Measurements from ENCODE around the gene CCDC24. TPM values are rescaled to one million over a fixed set of nuclear protein-coding genes. Genes with fewer than 3 reads are reported as not detected.

CCDC24 gene
- polyA plus RNA-seq, 4 donors, result 5.8 to 35.1 (median 24.2) TPM

GRCh38 chr1:43975249-43975961 is 16.0 kb upstream of the CCDC24 start:
- Histone ChIP-seq H3K4me1 (ENCODE audit: control insufficient read depth in 3 of 3, insufficient read depth in 2 of 3, low read depth in 1 of 3, low read length in 2 of 3) (peaks cover 19 to 47% (median 20%) of the 10 kb centered on the region in 3 donors), H3K27me3 (ENCODE audit: control insufficient read depth in 3 of 3, insufficient read depth in 3 of 3, low read length in 3 of 3) (no peaks in the 10 kb centered on the region), H3K27ac (ENCODE audit: low read depth in 1 of 3, low read length in 2 of 3) (peak overlapping the region; percentile 85 to 93 (median 91)), H3K9me3 (ENCODE audit: control insufficient read depth in 2 of 2, insufficient read depth in 1 of 2, low read depth in 1 of 2, low read length in 1 of 2) (no peaks in the 10 kb centered on the region), H3K36me3 (ENCODE audit: control insufficient read depth in 3 of 3, insufficient read depth in 2 of 3, low read depth in 1 of 3, low read length in 3 of 3) (peaks cover 0 to 48% (median 3%) of the 10 kb centered on the region in 3 donors), H3K4me3 (ENCODE audit: low read depth in 1 of 3, low read length in 3 of 3) (peak overlapping the region; percentile 90 to 96 (median 90))
- DNase-seq (peak; percentile 43 to 68), FAIRE-seq (no peak)
- 1% methylated on average over 29 to 34 of the region's 34 CpGs for WGBS, 3 donors

GRCh38 chr1:43976045-43976444 is 15.4 kb upstream of the CCDC24 start:
- Histone ChIP-seq H3K4me3 (ENCODE audit: low read depth in 1 of 3, low read length in 3 of 3) (peak overlapping the region; percentile 90 to 96 (median 90)), H3K27ac (ENCODE audit: low read depth in 1 of 3, low read length in 2 of 3) (no peak overlapping the region), H3K9me3 (ENCODE audit: control insufficient read depth in 2 of 2, insufficient read depth in 1 of 2, low read depth in 1 of 2, low read length in 1 of 2) (no peaks in the 10 kb centered on the region), H3K36me3 (ENCODE audit: control insufficient read depth in 3 of 3, insufficient read depth in 2 of 3, low read depth in 1 of 3, low read length in 3 of 3) (peaks cover 0 to 49% (median 3%) of the 10 kb centered on the region in 3 donors), H3K27me3 (ENCODE audit: control insufficient read depth in 3 of 3, insufficient read depth in 3 of 3, low read length in 3 of 3) (no peaks in the 10 kb centered on the region), H3K4me1 (ENCODE audit: control insufficient read depth in 3 of 3, insufficient read depth in 2 of 3, low read depth in 1 of 3, low read length in 2 of 3) (peaks cover 14 to 46% (median 15%) of the 10 kb centered on the region in 3 donors)
- 59 to 82% (median 69%) methylated on average over 4 of the region's 4 CpGs for WGBS, 3 donors
- FAIRE-seq (no peak), DNase-seq (no peak)

GRCh38 chr1:43976890-43977289 is 14.5 kb upstream of the CCDC24 start:
- Histone ChIP-seq H3K36me3 (ENCODE audit: control insufficient read depth in 3 of 3, insufficient read depth in 2 of 3, low read depth in 1 of 3, low read length in 3 of 3) (peaks cover 0 to 49% (median 3%) of the 10 kb centered on the region in 3 donors), H3K27ac (ENCODE audit: low read depth in 1 of 3, low read length in 2 of 3) (no peak overlapping the region), H3K4me1 (ENCODE audit: control insufficient read depth in 3 of 3, insufficient read depth in 2 of 3, low read depth in 1 of 3, low read length in 2 of 3) (peaks cover 14 to 46% (median 15%) of the 10 kb centered on the region in 3 donors), H3K4me3 (ENCODE audit: low read depth in 1 of 3, low read length in 3 of 3) (no peak overlapping the region), H3K9me3 (ENCODE audit: control insufficient read depth in 2 of 2, insufficient read depth in 1 of 2, low read depth in 1 of 2, low read length in 1 of 2) (no peaks in the 10 kb centered on the region), H3K27me3 (ENCODE audit: control insufficient read depth in 3 of 3, insufficient read depth in 3 of 3, low read length in 3 of 3) (no peaks in the 10 kb centered on the region)
- FAIRE-seq (no peak), DNase-seq (no peak)
- WGBS, 3 donors, result 90 to 96% (median 95%) methylated on average over 8 of the region's 8 CpGs

- H3K36me3 ChIP-seq (ENCODE audit: control insufficient read depth in 3 of 3, insufficient read depth in 2 of 3, low read depth in 1 of 3, low read length in 3 of 3), result peaks cover 0 to 49% (median 3%) of the 10 kb centered on the region in 3 donors
- H3K4me3 ChIP-seq (ENCODE audit: low read depth in 1 of 3, low read length in 3 of 3), result no peak overlapping the region
- H3K4me1 ChIP-seq (ENCODE audit: control insufficient read depth in 3 of 3, insufficient read depth in 2 of 3, low read depth in 1 of 3, low read length in 2 of 3), result peaks cover 14 to 46% (median 15%) of the 10 kb centered on the region in 3 donors
- no peak overlapping the region for H3K27ac ChIP-seq (ENCODE audit: low read depth in 1 of 3, low read length in 2 of 3)
- H3K27me3 ChIP-seq (ENCODE audit: control insufficient read depth in 3 of 3, insufficient read depth in 3 of 3, low read length in 3 of 3), result no peaks in the 10 kb centered on the region
- WGBS, 3 donors, result 76 to 87% (median 79%) methylated on average over 9 of the region's 9 CpGs
- FAIRE-seq (no peak), DNase-seq (no peak)
- no peaks in the 10 kb centered on the region for H3K9me3 ChIP-seq (ENCODE audit: control insufficient read depth in 2 of 2, insufficient read depth in 1 of 2, low read depth in 1 of 2, low read length in 1 of 2)
These were observed 13.8 kb upstream of the CCDC24 start for GRCh38 chr1:43977376-43978263.

GRCh38 chr1:43978264-43978550 is 13.2 kb upstream of the CCDC24 start:
- Histone ChIP-seq H3K4me3 (ENCODE audit: low read depth in 1 of 3, low read length in 3 of 3) (peak overlapping the region in 1 of 3 donors; percentile 66), H3K27ac (ENCODE audit: low read depth in 1 of 3, low read length in 2 of 3) (peak overlapping the region in 1 of 3 donors; percentile 61), H3K4me1 (ENCODE audit: control insufficient read depth in 3 of 3, insufficient read depth in 2 of 3, low read depth in 1 of 3, low read length in 2 of 3) (peaks cover 14 to 46% (median 15%) of the 10 kb centered on the region in 3 donors), H3K27me3 (ENCODE audit: control insufficient read depth in 3 of 3, insufficient read depth in 3 of 3, low read length in 3 of 3) (no peaks in the 10 kb centered on the region), H3K36me3 (ENCODE audit: control insufficient read depth in 3 of 3, insufficient read depth in 2 of 3, low read depth in 1 of 3, low read length in 3 of 3) (peaks cover 0 to 51% (median 3%) of the 10 kb centered on the region in 3 donors), H3K9me3 (ENCODE audit: control insufficient read depth in 2 of 2, insufficient read depth in 1 of 2, low read depth in 1 of 2, low read length in 1 of 2) (no peaks in the 10 kb centered on the region)
- FAIRE-seq, result no peak
- 34 to 59% (median 42%) methylated on average over 5 of the region's 5 CpGs for WGBS, 3 donors
- peak in 1 of 2 donors; percentile 26 for DNase-seq

- 3 to 6% (median 5%) methylated on average over 40 to 54 of the region's 54 CpGs for WGBS, 3 donors
- Histone ChIP-seq H3K36me3 (ENCODE audit: control insufficient read depth in 3 of 3, insufficient read depth in 2 of 3, low read depth in 1 of 3, low read length in 3 of 3) (peaks cover 0 to 56% (median 3%) of the 10 kb centered on the region in 3 donors), H3K4me3 (ENCODE audit: low read depth in 1 of 3, low read length in 3 of 3) (peak within 1 kb of the TSS; percentile 45 to 77 (median 66)), H3K27ac (ENCODE audit: low read depth in 1 of 3, low read length in 2 of 3) (peak within 1 kb of the TSS; percentile 34 to 61 (median 54)), H3K27me3 (ENCODE audit: control insufficient read depth in 3 of 3, insufficient read depth in 3 of 3, low read length in 3 of 3) (no peaks in the 10 kb centered on the region), H3K9me3 (ENCODE audit: control insufficient read depth in 2 of 2, insufficient read depth in 1 of 2, low read depth in 1 of 2, low read length in 1 of 2) (no peaks in the 10 kb centered on the region), H3K4me1 (ENCODE audit: control insufficient read depth in 3 of 3, insufficient read depth in 2 of 3, low read depth in 1 of 3, low read length in 2 of 3) (peaks cover 14 to 46% (median 14%) of the 10 kb centered on the region in 3 donors)
- DNase-seq (peak; percentile 54 to 71), FAIRE-seq (no peak)
These were observed 12.7 kb upstream of the CCDC24 start, which contains the start of gene B4GALT2 for GRCh38 chr1:43978551-43979260. Gene B4GALT2 (plus strand): TSS chr1:43979210. CDS start chr1:43981161, 1,951 bp downstream.

GRCh38 chr1:43979261-43979527 is 12.2 kb upstream of the CCDC24 start:
- peak overlapping the region in 2 of 3 donors; percentile 34 to 40 for H3K27ac ChIP-seq (ENCODE audit: low read depth in 1 of 3, low read length in 2 of 3)
- H3K4me3 ChIP-seq (ENCODE audit: low read depth in 1 of 3, low read length in 3 of 3), result peak overlapping the region; percentile 39 to 77 (median 45)
- FAIRE-seq, result no peak
- no peak for DNase-seq
- 0 to 1% (median 0%) methylated on average over 5 to 45 of the region's 45 CpGs for WGBS, 3 donors
- no peaks in the 10 kb centered on the region for H3K9me3 ChIP-seq (ENCODE audit: control insufficient read depth in 2 of 2, insufficient read depth in 1 of 2, low read depth in 1 of 2, low read length in 1 of 2)
- H3K4me1 ChIP-seq (ENCODE audit: control insufficient read depth in 3 of 3, insufficient read depth in 2 of 3, low read depth in 1 of 3, low read length in 2 of 3), result peaks cover 13 to 43% (median 14%) of the 10 kb centered on the region in 3 donors
- no peaks in the 10 kb centered on the region for H3K27me3 ChIP-seq (ENCODE audit: control insufficient read depth in 3 of 3, insufficient read depth in 3 of 3, low read length in 3 of 3)
- H3K36me3 ChIP-seq (ENCODE audit: control insufficient read depth in 3 of 3, insufficient read depth in 2 of 3, low read depth in 1 of 3, low read length in 3 of 3), result peaks cover 0 to 61% (median 3%) of the 10 kb centered on the region in 3 donors

Measured in small intestine (tissue), 7 donors.